ENCODE data around the gene DNM2. TPM values are rescaled to one million over a fixed set of nuclear protein-coding genes. Genes with fewer than 3 reads are reported as not detected.

DNM2 gene
- total and polyA plus RNA-seq, 9 of the 15 experiments (the other 6 are each of a cell fraction or from before 2014, with no cell fraction given), result 2.2 to 161 (median 72.6) TPM

DNA sequence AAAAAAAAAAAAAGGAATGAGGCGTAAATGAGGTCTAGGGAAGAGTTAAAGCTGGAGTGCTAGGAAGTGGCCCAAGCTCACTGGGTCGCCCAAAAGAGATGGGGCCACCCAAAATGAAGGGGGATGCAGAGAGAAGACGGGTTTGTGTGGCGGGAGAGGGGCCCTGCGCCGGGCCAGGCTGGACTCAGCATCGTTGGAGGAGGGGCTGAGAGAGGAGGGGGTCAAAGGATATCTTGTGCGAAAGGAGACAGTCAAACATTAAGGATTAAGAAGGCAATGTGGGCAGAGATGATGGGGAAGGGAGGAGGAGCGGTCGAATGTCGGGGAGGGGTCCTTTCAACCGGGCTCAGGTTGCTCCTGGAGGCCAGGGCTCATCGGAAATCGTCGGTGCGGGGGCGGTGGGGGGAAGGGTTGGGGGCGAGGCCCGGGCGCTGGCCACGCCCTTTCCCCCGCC is 152.6 kb downstream of the DNM2 start (continued):
- TF ChIP-seq, protein P1, sequence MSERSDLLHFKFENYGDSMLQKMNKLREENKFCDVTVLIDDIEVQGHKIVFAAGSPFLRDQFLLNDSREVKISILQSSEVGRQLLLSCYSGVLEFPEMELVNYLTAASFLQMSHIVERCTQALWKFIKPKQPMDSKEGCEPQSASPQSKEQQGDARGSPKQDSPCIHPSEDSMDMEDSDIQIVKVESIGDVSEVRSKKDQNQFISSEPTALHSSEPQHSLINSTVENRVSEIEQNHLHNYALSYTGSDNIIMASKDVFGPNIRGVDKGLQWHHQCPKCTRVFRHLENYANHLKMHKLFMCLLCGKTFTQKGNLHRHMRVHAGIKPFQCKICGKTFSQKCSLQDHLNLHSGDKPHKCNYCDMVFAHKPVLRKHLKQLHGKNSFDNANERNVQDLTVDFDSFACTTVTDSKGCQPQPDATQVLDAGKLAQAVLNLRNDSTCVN (CRISPR knock-in tag; IDR thresholded peaks at IDR 0.05), result 0 out of 2 replicates have a peak, but pooled peaks have one; percentile 67
- TF ChIP-seq ELF1 (tag; IDR thresholded peaks at IDR 0.05) (no peak), ZNF146 (CRISPR knock-in tag; IDR thresholded peaks at IDR 0.05; ENCODE audit: unreplicated experiment) (no peak), CCNT2 (IDR thresholded peaks at IDR 0.05; ENCODE audit: borderline replicate concordance, extremely low read depth, insufficient read length, low read depth, low read length) (no peak), ARNT (IDR thresholded peaks at IDR 0.05) (0 out of 4 replicates have a peak, but pooled peaks have one; percentile 68 to 78), TOE1 (IDR thresholded peaks at IDR 0.05; ENCODE audit: borderline replicate concordance) (peak; percentile 51; the same call in 1 of the 2 replicates), TOE1 (CRISPR knock-in tag; IDR thresholded peaks at IDR 0.05; ENCODE audit: borderline replicate concordance, low read depth) (no peak), TAF7 (tag; IDR thresholded peaks at IDR 0.05) (no peak), ZNF507 (tag; conservative IDR thresholded peaks at IDR 0.05) (no peak), MCM5 (IDR thresholded peaks at IDR 0.05; ENCODE audit: low read depth) (no peak), XRCC5 (IDR thresholded peaks at IDR 0.05; ENCODE audit: low read depth, low read length) (no peak), TCF3 (CRISPR knock-in tag; IDR thresholded peaks at IDR 0.05) (peak; percentile 68), ZNF197 (CRISPR knock-in tag; IDR thresholded peaks at IDR 0.05; ENCODE audit: low read depth) (no peak), JUND (IDR thresholded peaks at IDR 0.05; ENCODE audit: borderline replicate concordance, low read depth, low read length) (0 out of 2 replicates have a peak, but pooled peaks have one; percentile 2), JUND (tag; IDR thresholded peaks at IDR 0.05; ENCODE audit: borderline replicate concordance, low read depth, low read length) (no peak), BACH1 (tag; IDR thresholded peaks at IDR 0.05) (no peak), RNF2 (IDR thresholded peaks at IDR 0.05) (peak; percentile 24; the same call in 1 of the 2 replicates), TAL1 (IDR thresholded peaks at IDR 0.05) (peak; percentile 76), ZNF316 (IDR thresholded peaks at IDR 0.05) (peak; percentile 7; the same call in 1 of the 2 replicates), ZNF76 (CRISPR knock-in tag; IDR thresholded peaks at IDR 0.05; ENCODE audit: borderline replicate concordance) (no peak), MECOM (CRISPR knock-in tag; IDR thresholded peaks at IDR 0.05) (peak; percentile 31; the same call in 1 of the 2 replicates), YBX1 (IDR thresholded peaks at IDR 0.05) (no peak), ARID1B (IDR thresholded peaks at IDR 0.05) (peak; percentile 80), GTF2A2 (tag; IDR thresholded peaks at IDR 0.05) (no peak), TBL1XR1 (IDR thresholded peaks at IDR 0.05; ENCODE audit: low read length in 2 of 2) (0 out of 4 replicates have a peak, but pooled peaks of 1 of the 2 experiments have one; percentile 23), SRSF1 (IDR thresholded peaks at IDR 0.05; ENCODE audit: low read depth, low read length) (no peak), LEF1 (IDR thresholded peaks at IDR 0.05) (peak; percentile 85), SMAD4 (CRISPR knock-in tag; conservative IDR thresholded peaks at IDR 0.05) (peak; percentile 23; the same call in 1 of the 2 replicates), CBFA2T3 (IDR thresholded peaks at IDR 0.05) (peak; percentile 90)
- TF ChIP-seq, protein P2, sequence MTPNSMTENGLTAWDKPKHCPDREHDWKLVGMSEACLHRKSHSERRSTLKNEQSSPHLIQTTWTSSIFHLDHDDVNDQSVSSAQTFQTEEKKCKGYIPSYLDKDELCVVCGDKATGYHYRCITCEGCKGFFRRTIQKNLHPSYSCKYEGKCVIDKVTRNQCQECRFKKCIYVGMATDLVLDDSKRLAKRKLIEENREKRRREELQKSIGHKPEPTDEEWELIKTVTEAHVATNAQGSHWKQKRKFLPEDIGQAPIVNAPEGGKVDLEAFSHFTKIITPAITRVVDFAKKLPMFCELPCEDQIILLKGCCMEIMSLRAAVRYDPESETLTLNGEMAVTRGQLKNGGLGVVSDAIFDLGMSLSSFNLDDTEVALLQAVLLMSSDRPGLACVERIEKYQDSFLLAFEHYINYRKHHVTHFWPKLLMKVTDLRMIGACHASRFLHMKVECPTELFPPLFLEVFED (CRISPR knock-in tag; conservative IDR thresholded peaks at IDR 0.05), result 0 out of 2 replicates have a peak, but pooled peaks have one; percentile 67
- TF ChIP-seq, protein P3, sequence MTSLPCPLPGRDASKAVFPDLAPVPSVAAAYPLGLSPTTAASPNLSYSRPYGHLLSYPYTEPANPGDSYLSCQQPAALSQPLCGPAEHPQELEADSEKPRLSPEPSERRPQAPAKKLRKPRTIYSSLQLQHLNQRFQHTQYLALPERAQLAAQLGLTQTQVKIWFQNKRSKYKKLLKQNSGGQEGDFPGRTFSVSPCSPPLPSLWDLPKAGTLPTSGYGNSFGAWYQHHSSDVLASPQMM (CRISPR knock-in tag; IDR thresholded peaks at IDR 0.05), result no peak
